Measurements from ENCODE around the gene NID1.

Gene NID1
- total RNA-seq, result 0 to 8.3 (median 1.7) reads per million in 4 experiments

GRCh38 chr1:236064674-236065508 lies at the start of gene NID1:
Gene NID1 (minus strand): TSS chr1:236065090. CDS start chr1:236065079, 11 bp downstream.
- DNase-seq, result no peak

DNA sequence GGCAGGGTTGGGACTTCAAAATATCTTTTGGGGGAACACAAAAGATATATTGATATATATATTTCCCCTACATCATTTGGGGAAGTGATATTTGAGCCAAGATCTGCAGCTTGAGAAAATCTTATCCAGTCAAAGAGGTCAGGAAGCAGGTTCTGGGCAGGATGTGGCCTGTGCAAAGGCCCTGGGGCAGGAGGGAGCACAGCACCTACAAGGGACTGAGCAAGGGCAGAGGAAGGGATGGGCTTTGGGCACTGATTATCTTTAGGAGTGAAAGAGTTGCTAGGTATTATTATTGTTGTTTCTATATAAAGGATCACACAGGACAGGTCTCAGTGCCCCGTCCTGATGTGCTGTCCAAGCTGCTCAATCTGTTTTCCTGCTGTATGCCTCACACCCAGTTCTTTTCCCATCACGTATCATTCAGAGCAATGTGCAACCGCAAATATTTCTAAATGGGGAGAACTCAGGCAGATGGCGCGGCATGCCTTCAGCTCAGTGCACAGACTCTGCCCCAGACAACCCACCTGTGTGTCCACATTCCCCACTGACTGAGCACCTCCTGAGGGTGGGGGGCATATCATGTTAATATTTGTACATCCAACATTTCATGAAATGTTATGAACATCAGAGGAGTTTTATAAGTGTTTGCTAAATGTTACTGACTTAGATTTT lies 49.3 kb upstream of the NID1 start:
- DNase-seq, result no peak

- DNase-seq, result no peak
Observed at GRCh38 chr1:236113324-236114032, 48.6 kb upstream of the NID1 start.

- DNase-seq, result no peak
Observed at GRCh38 chr1:236112332-236112627, 47.4 kb upstream of the NID1 start.

DNA sequence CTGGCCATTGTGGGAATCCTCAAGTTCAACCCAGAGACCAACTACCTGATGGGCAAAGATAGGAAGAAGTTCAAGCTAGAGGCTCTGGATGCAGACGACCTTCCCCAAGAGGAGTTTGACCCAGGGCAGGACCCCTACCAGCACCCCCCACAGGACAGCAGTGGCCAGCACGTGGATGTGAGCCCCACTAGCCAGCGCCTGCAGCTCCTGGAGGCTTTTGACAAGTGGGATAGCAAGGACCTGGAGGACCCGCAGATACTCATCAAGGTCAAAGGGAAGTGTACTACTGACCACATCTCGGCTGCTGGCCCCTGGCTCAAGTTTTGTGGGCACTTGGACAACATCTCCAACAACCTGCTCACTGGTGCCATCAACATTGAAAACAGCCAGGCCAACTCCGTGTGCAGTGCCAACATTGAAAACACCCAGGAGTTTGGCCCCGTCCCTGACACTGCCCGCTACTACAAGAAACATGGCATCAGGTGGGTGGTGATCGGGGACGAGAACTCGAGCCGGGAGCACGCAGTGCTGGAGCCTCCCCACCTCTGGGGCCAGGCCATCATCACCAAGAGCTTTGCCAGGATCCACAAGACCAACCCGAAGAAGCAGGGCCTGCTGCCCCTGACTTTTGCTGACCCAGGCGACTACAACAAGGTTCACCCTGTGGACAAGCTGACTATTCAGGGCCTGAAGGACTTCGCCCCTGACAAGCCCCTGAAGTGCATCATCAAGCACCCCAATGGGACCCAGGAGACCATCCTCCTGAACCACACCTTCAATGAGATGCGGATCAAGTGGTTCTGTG lies 46.8 kb upstream of the NID1 start:
- no peak for DNase-seq

- no peak for DNase-seq
Observed at GRCh38 chr1:236110137-236110536, 45.2 kb upstream of the NID1 start.

GRCh38 chr1:236108027-236108648 lies 43.2 kb upstream of the NID1 start:
- no peak for DNase-seq

DNA sequence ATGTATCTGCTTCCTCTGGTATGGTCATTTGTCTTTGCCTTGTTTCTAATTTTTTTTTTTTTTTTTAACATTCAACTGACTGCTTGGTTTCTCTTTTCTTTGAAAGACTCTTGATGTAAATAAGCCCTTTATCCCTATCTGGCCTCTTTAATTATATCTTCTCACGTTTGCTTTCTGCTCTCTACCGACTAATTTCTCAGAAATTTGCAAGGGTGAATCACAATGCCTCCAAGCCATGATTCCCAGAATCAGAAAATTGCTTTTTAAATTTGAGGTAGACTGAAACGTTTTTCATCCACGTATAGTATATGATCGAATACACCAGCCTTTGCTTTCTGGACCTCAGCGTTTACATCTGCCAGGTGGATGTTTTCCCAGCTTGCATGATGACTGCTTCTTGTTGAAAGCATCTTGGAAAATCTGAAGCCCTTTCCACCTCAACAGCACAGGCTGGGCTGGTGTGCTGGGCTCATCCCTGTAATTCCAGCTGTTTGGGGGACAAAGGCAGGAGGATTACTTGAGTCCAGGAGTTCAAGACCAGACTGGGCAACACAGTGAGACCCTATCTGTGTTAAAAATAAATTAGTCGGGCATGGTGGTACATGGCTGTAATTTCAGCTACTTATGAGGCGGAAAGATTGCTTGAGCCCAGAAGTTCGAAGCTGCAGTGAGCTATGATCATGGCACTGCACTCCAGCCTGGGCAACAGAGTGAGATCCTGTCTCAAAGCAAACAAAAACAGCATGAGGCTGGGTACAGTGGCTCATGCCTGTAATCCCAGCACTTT lies 42.4 kb upstream of the NID1 start:
- DNase-seq, result no peak

DNA sequence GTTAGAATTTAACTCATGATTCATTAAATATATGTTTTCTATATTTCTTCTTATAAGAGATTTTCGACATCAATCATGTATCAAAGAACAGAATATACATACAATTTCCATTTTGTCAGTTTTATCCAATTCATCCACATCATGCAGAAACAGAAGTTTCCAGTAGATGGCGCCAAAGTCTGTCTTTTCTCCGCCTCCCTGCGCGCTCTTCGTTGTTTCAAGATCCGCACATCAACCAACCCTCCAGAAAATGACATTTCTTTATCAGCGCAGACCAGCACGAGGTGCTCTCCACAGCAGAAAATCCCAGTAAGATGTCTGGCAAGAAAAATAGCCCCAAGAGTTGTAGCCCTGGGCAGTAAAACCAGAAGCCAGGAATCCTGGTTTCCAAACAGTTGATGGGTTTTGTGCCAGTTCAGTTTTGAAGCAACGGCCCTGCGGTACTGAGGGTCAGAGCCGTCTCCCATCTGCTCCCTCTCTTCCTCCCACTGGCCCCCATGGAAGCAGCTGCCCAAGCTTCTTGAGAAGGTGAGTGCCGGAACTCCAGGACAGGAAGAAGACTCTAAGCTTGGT lies 38.8 kb upstream of the NID1 start:
- DNase-seq, result peak; percentile 29

GRCh38 chr1:236103059-236103458 lies 38.2 kb upstream of the NID1 start:
- DNase-seq, result no peak

GRCh38 chr1:236102611-236103010 lies 37.7 kb upstream of the NID1 start:
- DNase-seq, result no peak

DNA sequence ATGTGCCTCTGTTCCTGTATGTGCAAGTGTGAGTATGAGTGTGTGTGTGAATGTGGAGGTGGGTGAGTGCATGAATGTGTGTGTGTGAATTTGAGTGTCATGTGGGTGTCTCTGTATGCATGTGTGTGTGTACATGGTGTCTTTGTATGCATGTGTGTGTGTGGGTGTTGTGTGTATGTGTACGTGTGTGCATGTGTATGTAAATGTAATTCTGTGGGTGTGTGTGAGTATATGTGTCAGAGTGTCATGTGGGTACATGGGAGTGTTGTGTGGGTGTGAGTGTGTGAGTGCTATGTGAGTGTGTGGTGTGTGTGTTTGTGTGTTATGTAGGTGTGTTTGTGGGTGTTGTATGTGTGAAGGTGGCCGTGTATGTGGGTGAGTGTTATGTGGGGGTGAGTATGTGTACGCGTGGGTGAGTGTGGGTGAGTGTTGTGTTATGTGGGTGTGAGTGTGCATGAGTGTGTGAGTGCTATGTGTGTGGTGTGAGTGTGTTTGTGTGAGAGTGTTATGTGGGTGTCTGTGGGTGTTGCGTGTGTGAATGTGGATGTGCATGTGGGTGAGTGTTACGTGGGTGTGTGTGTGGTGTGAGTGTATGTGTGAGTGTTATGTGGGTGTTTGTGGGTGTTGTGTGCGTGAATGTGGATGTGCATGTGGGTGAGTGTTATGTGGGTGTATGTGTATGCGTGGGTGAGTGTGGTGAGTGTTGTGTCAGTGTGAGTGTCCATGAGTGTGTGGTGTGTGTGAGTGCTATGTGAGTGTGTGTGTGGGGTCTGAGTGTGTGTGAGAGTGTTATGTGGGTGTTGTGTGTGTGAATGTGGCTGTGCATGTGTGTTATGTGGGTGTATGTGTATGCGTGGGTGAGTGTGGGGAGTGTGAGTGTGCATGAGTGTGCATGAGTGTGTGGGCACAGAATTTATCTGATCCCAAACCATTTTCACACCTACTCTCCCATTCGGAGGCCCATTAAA lies 36.6 kb upstream of the NID1 start:
- DNase-seq, result no peak

- no peak for DNase-seq
Observed at GRCh38 chr1:236100799-236101198, 35.9 kb upstream of the NID1 start.

GRCh38 chr1:236099355-236099974 lies 34.6 kb upstream of the NID1 start:
- DNase-seq, result no peak

- DNase-seq, result no peak
Observed at GRCh38 chr1:236098267-236098666, 33.4 kb upstream of the NID1 start.

GRCh38 chr1:236096660-236097482 lies 32.0 kb upstream of the NID1 start:
- peak; percentile 99 for DNase-seq

- DNase-seq, result no peak
Observed at GRCh38 chr1:236095705-236096520, 31.0 kb upstream of the NID1 start.

DNA sequence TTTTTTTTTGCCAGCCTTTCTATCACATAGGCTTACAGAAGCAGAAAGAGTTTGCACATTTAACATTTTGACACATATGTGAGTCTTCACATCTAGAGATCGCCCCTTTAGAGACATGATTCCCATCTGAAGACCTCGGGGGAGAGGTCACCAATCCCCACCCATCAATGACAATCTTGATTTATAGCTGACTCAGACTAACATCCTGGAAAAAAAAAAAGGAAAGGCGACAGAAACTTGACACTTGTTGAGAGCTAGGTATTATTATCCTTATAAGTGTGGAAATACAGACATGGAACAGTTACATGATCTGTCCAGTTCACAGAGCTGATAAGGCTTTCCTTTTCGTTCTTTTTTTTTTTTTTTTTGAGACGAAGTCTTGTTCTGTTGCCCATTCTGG lies 28.0 kb upstream of the NID1 start:
- DNase-seq, result no peak
